ENCODE results near the gene KSR2.

DNA sequence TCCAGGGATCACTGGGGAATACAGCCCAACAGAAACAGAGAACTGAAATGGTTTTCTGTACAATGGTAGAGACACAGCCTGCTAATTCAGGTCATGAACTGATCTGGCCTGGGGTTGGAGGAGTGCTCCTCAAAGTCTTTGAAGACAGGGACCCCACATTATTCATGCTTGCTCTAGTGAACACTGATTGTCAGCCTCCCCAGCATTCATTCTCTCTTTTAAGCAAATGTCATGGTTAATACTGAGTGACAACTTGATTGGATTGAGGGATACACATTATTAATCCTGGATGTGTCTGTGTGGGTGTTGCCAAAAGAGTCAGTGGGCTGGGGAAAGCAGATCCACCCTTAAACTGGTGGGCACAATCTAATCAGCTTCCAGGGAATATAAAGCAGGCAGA, 319.0 kb downstream of the KSR2 start:
- TF ChIP-seq, protein P1, sequence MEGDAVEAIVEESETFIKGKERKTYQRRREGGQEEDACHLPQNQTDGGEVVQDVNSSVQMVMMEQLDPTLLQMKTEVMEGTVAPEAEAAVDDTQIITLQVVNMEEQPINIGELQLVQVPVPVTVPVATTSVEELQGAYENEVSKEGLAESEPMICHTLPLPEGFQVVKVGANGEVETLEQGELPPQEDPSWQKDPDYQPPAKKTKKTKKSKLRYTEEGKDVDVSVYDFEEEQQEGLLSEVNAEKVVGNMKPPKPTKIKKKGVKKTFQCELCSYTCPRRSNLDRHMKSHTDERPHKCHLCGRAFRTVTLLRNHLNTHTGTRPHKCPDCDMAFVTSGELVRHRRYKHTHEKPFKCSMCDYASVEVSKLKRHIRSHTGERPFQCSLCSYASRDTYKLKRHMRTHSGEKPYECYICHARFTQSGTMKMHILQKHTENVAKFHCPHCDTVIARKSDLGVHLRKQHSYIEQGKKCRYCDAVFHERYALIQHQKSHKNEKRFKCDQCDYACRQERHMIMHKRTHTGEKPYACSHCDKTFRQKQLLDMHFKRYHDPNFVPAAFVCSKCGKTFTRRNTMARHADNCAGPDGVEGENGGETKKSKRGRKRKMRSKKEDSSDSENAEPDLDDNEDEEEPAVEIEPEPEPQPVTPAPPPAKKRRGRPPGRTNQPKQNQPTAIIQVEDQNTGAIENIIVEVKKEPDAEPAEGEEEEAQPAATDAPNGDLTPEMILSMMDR (IDR thresholded peaks at IDR 0.05; ENCODE audit: low read depth, low read length, poor library complexity, severe bottlenecking), result no peak
- TF ChIP-seq EZH2phosphoT487 (IDR thresholded peaks at IDR 0.05; ENCODE audit: borderline replicate concordance, low read length), result no peak
